ENCODE data around the gene SLTM. TPM values are rescaled to one million over a fixed set of nuclear protein-coding genes. Genes with fewer than 3 reads are reported as not detected.
"Not testable (repeated sequence)": the region's sequence is repeated elsewhere in the genome, so short reads cannot be mapped to it uniquely, and the experiment has no call there.

SLTM gene
- total RNA-seq, 1 donor from 2014 or later, result 45.0 TPM

- intact Hi-C loops (cut with DNase I), result no loop called here
- ATAC-seq (ENCODE audit: poor library complexity) (no peak), DNase-seq (no peak)
Observed at GRCh38 chr15:58840048-58840447, 93.4 kb downstream of the SLTM start.

GRCh38 chr15:58839485-58839884 lies 94.0 kb downstream of the SLTM start:
- ATAC-seq (ENCODE audit: poor library complexity) (no peak), DNase-seq (no peak)
- intact Hi-C loops (cut with DNase I), result no loop called here

GRCh38 chr15:58833681-58834426 lies 99.6 kb downstream of the SLTM start:
- ATAC-seq (ENCODE audit: poor library complexity); intact Hi-C loops (cut with DNase I); DNase-seq: not testable (repeated sequence)

- no peak for DNase-seq
- no peak for ATAC-seq (ENCODE audit: poor library complexity)
- intact Hi-C loops (cut with DNase I), result no loop called here
Observed at GRCh38 chr15:58830556-58830955, 102.9 kb downstream of the SLTM start.

Other genes with a start within 250 kb of the SLTM start
- 69.7 TPM for gene ADAM10, start 184.0 kb downstream of the SLTM start, total RNA-seq
- 40.3 TPM for gene MINDY2, start 162.4 kb downstream of the SLTM start, total RNA-seq
- gene RNF111, start 54.0 kb upstream of the SLTM start, total RNA-seq, result 18.3 TPM
- gene CCNB2, start 171.5 kb upstream of the SLTM start, total RNA-seq, result 0.86 TPM

Measured in Right ventricle myocardium superior (tissue), 1 donor.